ENCODE results near the gene AREG. TPM values are rescaled to one million over a fixed set of nuclear protein-coding genes. Genes with fewer than 3 reads are reported as not detected.

Gene AREG
- total RNA-seq, 1 donor = 0.36 TPM

DNA sequence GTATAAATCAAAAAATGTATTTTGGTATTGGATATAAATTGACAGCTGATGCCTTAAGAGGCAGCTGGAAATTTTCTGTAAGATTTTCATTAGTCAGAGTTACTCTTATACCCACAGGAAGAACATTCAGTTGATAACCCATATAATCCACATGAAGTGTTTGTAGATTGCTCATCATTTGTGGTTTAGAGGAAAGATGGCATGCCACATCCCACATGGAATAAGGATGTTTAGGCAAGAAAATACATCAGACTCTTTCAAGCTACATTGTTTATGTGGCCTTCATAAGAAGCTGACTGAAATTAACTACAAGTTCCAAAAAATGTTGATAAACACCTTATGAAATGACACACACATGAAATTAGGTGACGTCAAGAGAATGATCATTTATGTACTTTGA is 56.6 kb downstream of the AREG start:
- peak overlapping the region; percentile 67 for H3K27ac ChIP-seq (ENCODE audit: low read depth, low read length)
- DNase-seq (ENCODE audit: insufficient read length, low spot score, missing footprints) = peak; percentile 25
- H3K4me3 ChIP-seq (ENCODE audit: insufficient read depth, low read length) = no peak overlapping the region
- no peaks in the 10 kb centered on the region for H3K27me3 ChIP-seq (ENCODE audit: insufficient read depth, low read length)
- H3K4me1 ChIP-seq (ENCODE audit: insufficient read depth, low read length) = peaks cover 48% of the 10 kb centered on the region
- no peak overlapping the region for H2AFZ ChIP-seq (ENCODE audit: low read length)
- TF ChIP-seq, protein P1, sequence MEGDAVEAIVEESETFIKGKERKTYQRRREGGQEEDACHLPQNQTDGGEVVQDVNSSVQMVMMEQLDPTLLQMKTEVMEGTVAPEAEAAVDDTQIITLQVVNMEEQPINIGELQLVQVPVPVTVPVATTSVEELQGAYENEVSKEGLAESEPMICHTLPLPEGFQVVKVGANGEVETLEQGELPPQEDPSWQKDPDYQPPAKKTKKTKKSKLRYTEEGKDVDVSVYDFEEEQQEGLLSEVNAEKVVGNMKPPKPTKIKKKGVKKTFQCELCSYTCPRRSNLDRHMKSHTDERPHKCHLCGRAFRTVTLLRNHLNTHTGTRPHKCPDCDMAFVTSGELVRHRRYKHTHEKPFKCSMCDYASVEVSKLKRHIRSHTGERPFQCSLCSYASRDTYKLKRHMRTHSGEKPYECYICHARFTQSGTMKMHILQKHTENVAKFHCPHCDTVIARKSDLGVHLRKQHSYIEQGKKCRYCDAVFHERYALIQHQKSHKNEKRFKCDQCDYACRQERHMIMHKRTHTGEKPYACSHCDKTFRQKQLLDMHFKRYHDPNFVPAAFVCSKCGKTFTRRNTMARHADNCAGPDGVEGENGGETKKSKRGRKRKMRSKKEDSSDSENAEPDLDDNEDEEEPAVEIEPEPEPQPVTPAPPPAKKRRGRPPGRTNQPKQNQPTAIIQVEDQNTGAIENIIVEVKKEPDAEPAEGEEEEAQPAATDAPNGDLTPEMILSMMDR (IDR thresholded peaks at IDR 0.05; ENCODE audit: extremely low read depth, low read depth, low read length) = no peak
- H3K4me2 ChIP-seq (ENCODE audit: insufficient read depth, low read length) = peak overlapping the region; percentile 29
- H4K20me1 ChIP-seq (ENCODE audit: insufficient read depth, low read length) = no peaks in the 10 kb centered on the region
- H3K36me3 ChIP-seq (ENCODE audit: insufficient read depth, low read length) = no peaks in the 10 kb centered on the region
- no peaks in the 10 kb centered on the region for H3K9me3 ChIP-seq (ENCODE audit: low read depth, low read length)
- no peaks in the 10 kb centered on the region for H3K79me2 ChIP-seq (ENCODE audit: insufficient read depth, low read length)

DNA sequence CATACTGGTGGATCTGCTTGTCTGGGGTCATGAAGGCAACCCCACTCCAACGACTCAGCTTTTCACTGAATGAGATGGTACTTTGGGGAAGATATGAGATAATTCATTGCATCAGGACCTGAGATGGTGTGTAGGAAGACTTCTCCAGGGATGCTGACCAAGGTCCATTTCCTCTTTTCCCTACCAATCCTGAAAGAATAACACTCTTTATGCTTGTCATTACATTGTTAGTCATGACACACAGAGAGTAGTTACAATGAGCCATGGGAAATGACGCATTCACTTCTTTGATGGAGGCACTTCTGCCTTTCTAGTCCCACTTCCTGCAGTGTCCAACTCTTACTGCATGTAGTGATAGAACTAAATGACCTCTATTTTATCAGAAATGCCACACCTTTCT is 58.6 kb downstream of the AREG start:
- Histone ChIP-seq H3K4me1 (ENCODE audit: insufficient read depth, low read length) (peaks cover 48% of the 10 kb centered on the region), H3K9me3 (ENCODE audit: low read depth, low read length) (no peaks in the 10 kb centered on the region), H3K4me3 (ENCODE audit: insufficient read depth, low read length) (no peak overlapping the region), H4K20me1 (ENCODE audit: insufficient read depth, low read length) (no peaks in the 10 kb centered on the region), H3K4me2 (ENCODE audit: insufficient read depth, low read length) (no peak overlapping the region), H3K36me3 (ENCODE audit: insufficient read depth, low read length) (no peaks in the 10 kb centered on the region), H3K27me3 (ENCODE audit: insufficient read depth, low read length) (no peaks in the 10 kb centered on the region), H3K79me2 (ENCODE audit: insufficient read depth, low read length) (no peaks in the 10 kb centered on the region), H3K27ac (ENCODE audit: low read depth, low read length) (peak overlapping the region; percentile 78), H2AFZ (ENCODE audit: low read length) (no peak overlapping the region)
- peak; percentile 49 for DNase-seq (ENCODE audit: insufficient read length, low spot score, missing footprints)
- TF ChIP-seq, protein P1 (IDR thresholded peaks at IDR 0.05; ENCODE audit: extremely low read depth, low read depth, low read length) = no peak

DNA sequence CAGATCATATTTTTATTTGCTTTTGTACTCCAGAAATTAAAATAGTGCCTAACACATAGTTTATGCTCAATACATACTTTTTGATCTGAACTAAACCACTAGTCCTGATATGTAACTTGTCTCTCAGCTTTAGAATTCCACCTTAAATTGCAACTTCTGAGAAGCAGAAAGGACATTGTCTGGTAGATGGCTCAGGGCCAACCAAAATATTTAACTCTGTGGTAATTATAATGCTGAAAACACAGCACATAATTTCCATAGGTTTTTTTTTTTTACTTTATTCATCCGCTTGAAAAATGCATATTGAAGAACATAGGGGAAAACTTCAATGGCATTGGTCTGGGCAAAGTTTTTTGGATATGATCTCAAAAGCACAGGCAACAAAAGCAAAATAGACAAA is 59.3 kb downstream of the AREG start:
- no peaks in the 10 kb centered on the region for H3K9me3 ChIP-seq (ENCODE audit: low read depth, low read length)
- H3K36me3 ChIP-seq (ENCODE audit: insufficient read depth, low read length) = no peaks in the 10 kb centered on the region
- DNase-seq (ENCODE audit: insufficient read length, low spot score, missing footprints) = peak; percentile 59
- no peak overlapping the region for H3K4me3 ChIP-seq (ENCODE audit: insufficient read depth, low read length)
- H3K4me2 ChIP-seq (ENCODE audit: insufficient read depth, low read length) = no peak overlapping the region
- peak overlapping the region; percentile 78 for H3K27ac ChIP-seq (ENCODE audit: low read depth, low read length)
- H3K79me2 ChIP-seq (ENCODE audit: insufficient read depth, low read length) = no peaks in the 10 kb centered on the region
- H4K20me1 ChIP-seq (ENCODE audit: insufficient read depth, low read length) = no peaks in the 10 kb centered on the region
- TF ChIP-seq, protein P1 (IDR thresholded peaks at IDR 0.05; ENCODE audit: extremely low read depth, low read depth, low read length) = no peak
- no peak overlapping the region for H2AFZ ChIP-seq (ENCODE audit: low read length)
- H3K4me1 ChIP-seq (ENCODE audit: insufficient read depth, low read length) = peaks cover 48% of the 10 kb centered on the region
- no peaks in the 10 kb centered on the region for H3K27me3 ChIP-seq (ENCODE audit: insufficient read depth, low read length)

Other genes with a start within 250 kb of the AREG start
- 1.1 and 1.2 TPM in 2 replicates for gene EPGN, start 136.7 kb upstream of the AREG start, total RNA-seq
- 0.29 and 1.1 TPM in 2 replicates for gene EREG, start 80.0 kb upstream of the AREG start, total RNA-seq